Adrenal gland (tissue), 12 donors: ENCODE measurements around the gene RO60. TPM values are rescaled to one million over a fixed set of nuclear protein-coding genes. Genes with fewer than 3 reads are reported as not detected.
"Not testable (repeated sequence)": the region's sequence is repeated elsewhere in the genome, so short reads cannot be mapped to it uniquely, and the experiment has no call there.

Experiments
- DNase-seq, 7 donors: peaks; one replicate each; pipeline ENCODE4 v3.0.0-alpha.2; 2019 to 2020
- H3K27ac ChIP-seq, 5 donors: fragments of 200-600 bp; sonication (generic) in 4 of 5; 1 replicate in 3 of 5; 2 replicates in 2 of 5; pipeline versions ENCODE4 v1.5.1 to v1.8.0; 2016 to 2020; ENCODE audit warnings: mild to moderate bottlenecking in 1 of 5
- H3K27me3 ChIP-seq: fragments of 200-600 bp; 2 replicates; pipeline ENCODE4 v1.8.0; 2021
- H3K36me3 ChIP-seq, 2 donors: fragments of 200-600 bp; replicated peaks in 1 of 2; 1 replicate in 1 of 2; 2 replicates in 1 of 2; pipeline versions ENCODE4 v1.5.1 to v1.8.0; 2018 to 2022
- H3K4me1 ChIP-seq, 2 donors: fragments of 200-600 bp; replicated peaks in 1 of 2; 1 replicate in 1 of 2; 2 replicates in 1 of 2; pipeline versions ENCODE4 v1.5.1 to v1.8.0; 2018 to 2021
- H3K4me3 ChIP-seq, 4 donors: fragments of 200-600 bp; sonication (generic) in 3 of 4; one replicate each; pipeline ENCODE4 v1.5.1; 2016 to 2018
- H3K9me3 ChIP-seq, 3 donors: fragments of 200-600 bp; sonication (generic) in 1 of 3; replicated peaks in 1 of 3; 1 replicate in 2 of 3; 2 replicates in 1 of 3; pipeline versions ENCODE4 v1.5.1 to v1.8.0; 2016 to 2021
- CTCF ChIP-seq, 6 experiments: fragments of 450-650 bp in 4 of 6; fragments of 200-600 bp in 2 of 6; sonication (generic) in 1 of 6; IDR thresholded peaks; 1 replicate in 5 of 6; 2 replicates in 1 of 6; pipeline versions ENCODE4 v1.5.1 to v1.8.0; 2016 to 2021; ENCODE audit warnings: antibody characterized with exemption in 6 of 6, mild to moderate bottlenecking in 2 of 6, moderate library complexity in 1 of 6
- POLR2A ChIP-seq, 2 donors: fragments of 450-650 bp; IDR thresholded peaks; one replicate each; pipeline ENCODE4 v1.6.1; 2017; ENCODE audit warnings: antibody characterized with exemption in 2 of 2, mild to moderate bottlenecking in 2 of 2, moderate library complexity in 1 of 2
- whole genome bisulfite sequencing, 4 donors: extraction: QIAGEN DNeasy Blood & Tissue Kit in 2 of 4; methylation state at CpG; one replicate each; pipeline versions ENCODE4 v1.1.5 to v1.1.7; 2013 to 2017; 5-methylcytosine and 5-hydroxymethylcytosine counted together
- intact Hi-C, 2 donors: fragments of 100-400 bp; cut with DNase I; formaldehyde crosslinking; loops; one replicate each; pipeline versions ENCODE4 v1.14.1 to v1.15.0; 2022 to 2023
- polyA plus RNA-seq, 3 donors: library from polyadenylated mRNA; stranded (reverse); fragments of 200-250 nt in 2 of 3; fragments of 350-450 nt in 1 of 3; fragmentation: Illumina TruSeq in 1 of 3; extraction: RNeasy Lipid Tissue Mini Kit (QIAGEN cat#74804) in 1 of 3; gene quantifications; one replicate each; pipeline ENCODE4 v1.2.3, GENCODE V29; 2013 to 2014
- total RNA-seq, 9 donors: library from RNA; depleted of rRNA in 4 of 9; stranded (reverse); fragments of >200 nt in 4 of 9; fragments of 120-200 nt in 1 of 9; fragmentation: NEBNext Ultra II Directional in 1 of 9; extraction: Animal tissue kit (Norgen Biotek cat#: 25700) in 1 of 9; gene quantifications; one replicate each; pipeline versions ENCODE4 v1.1.0 to v1.2.4, GENCODE V29; 2013 to 2023
- donor health status: healthy with polysubstance abuse.
- donor health status: Bipolar disorder and iron deficiency.
- donor health status: DM: yes; HTN: yes; CAD: no.
- donor health status: DM: no; HTN: no; CAD: no.
- donor health status: DM: no; HTN: no; CAD: no.
- donor health status: DM: yes; HTN: yes; CAD: no.

The RO60 gene
- total and polyA plus RNA-seq, 12 donors, result 3.8 to 100 (median 72.8) TPM

GRCh38 chr1:193036337-193037047, 22.9 kb upstream of the RO60 start:
- WGBS, 4 donors, result 93 to 99% (median 98%) methylated on average over 3 of the region's 3 CpGs
- H3K27me3 ChIP-seq, result no peaks in the 10 kb centered on the region
- DNase-seq, result no peak
- H3K4me3 ChIP-seq, result no peak overlapping the region
- H3K9me3 ChIP-seq, result no peaks in the 10 kb centered on the region
- TF ChIP-seq POLR2A (IDR thresholded peaks at IDR 0.05) (no peak), CTCF (IDR thresholded peaks at IDR 0.05) (no peak)
- intact Hi-C loops, result no loop called here
- no peaks in the 10 kb centered on the region for H3K4me1 ChIP-seq
- H3K27ac ChIP-seq, result no peak overlapping the region
- H3K36me3 ChIP-seq, result no peaks in the 10 kb centered on the region

- intact Hi-C loops, result no loop called here
- no peaks in the 10 kb centered on the region for H3K9me3 ChIP-seq
- H3K4me3 ChIP-seq, result no peak overlapping the region
- no peak for DNase-seq
- no peaks in the 10 kb centered on the region for H3K36me3 ChIP-seq
- H3K4me1 ChIP-seq, result no peaks in the 10 kb centered on the region
- no peak overlapping the region for H3K27ac ChIP-seq
- TF ChIP-seq CTCF (IDR thresholded peaks at IDR 0.05), result no peak
- H3K27me3 ChIP-seq, result no peaks in the 10 kb centered on the region
- whole genome bisulfite sequencing, 4 donors, result 91 to 96% (median 94%) methylated on average over 3 of the region's 3 CpGs
Observed at GRCh38 chr1:193040011-193040410, 19.4 kb upstream of the RO60 start.

GRCh38 chr1:193042766-193043691, 16.4 kb upstream of the RO60 start:
- H3K27ac ChIP-seq, result no peak overlapping the region
- no peak for DNase-seq
- 70 to 94% (median 93%) methylated on average over 1 of the region's 1 CpG for WGBS, 4 donors
- TF ChIP-seq CTCF (IDR thresholded peaks at IDR 0.05) (no peak), POLR2A (IDR thresholded peaks at IDR 0.05) (no peak)
- no peaks in the 10 kb centered on the region for H3K9me3 ChIP-seq
- no peaks in the 10 kb centered on the region for H3K27me3 ChIP-seq
- intact Hi-C loops, result no loop called here
- peaks cover 0 to 11% of the 10 kb centered on the region in 2 donors for H3K4me1 ChIP-seq
- no peaks in the 10 kb centered on the region for H3K36me3 ChIP-seq
- no peak overlapping the region for H3K4me3 ChIP-seq

- DNase-seq, H3K9me3 ChIP-seq, H3K27ac ChIP-seq, intact Hi-C loops, H3K27me3 ChIP-seq, H3K4me3 ChIP-seq: not testable (repeated sequence)
- Histone ChIP-seq H3K4me1 (peaks cover 0 to 16% of the 10 kb centered on the region in 2 donors), H3K36me3 (peaks cover 0 to 14% of the 10 kb centered on the region in 2 donors)
- WGBS, 4 donors, result 93 to 96% (median 95%) methylated on average over 5 of the region's 5 CpGs
Observed at GRCh38 chr1:193048913-193049312, 10.5 kb upstream of the RO60 start.
